Spleen (tissue), 13 donors: ENCODE data around the gene PLA2G4E. TPM values are rescaled to one million over a fixed set of nuclear protein-coding genes. Genes with fewer than 3 reads are reported as not detected.

Experiments
- DNase-seq: peaks from one replicate; pipeline ENCODE4 v3.0.0-alpha.2; 2020
- H3K27ac ChIP-seq, 8 donors: fragments of 200-600 bp; sonication (generic) in 7 of 8; 1 replicate in 4 of 8; 2 replicates in 4 of 8; pipeline versions ENCODE4 v1.5.0 to v1.8.0; 2016 to 2021; ENCODE audit warnings: inconsistent platforms in 4 of 8, mild to moderate bottlenecking in 4 of 8, moderate library complexity in 1 of 8
- H3K27me3 ChIP-seq, 7 donors: fragments of 200-600 bp; sonication (generic) in 6 of 7; replicated peaks in 1 of 7; 1 replicate in 4 of 7; 2 replicates in 3 of 7; pipeline versions ENCODE4 v1.5.0 to v1.8.0; 2016 to 2021; ENCODE audit warnings: inconsistent platforms in 3 of 7, mild to moderate bottlenecking in 1 of 7
- H3K36me3 ChIP-seq, 6 donors: fragments of 200-600 bp; sonication (generic) in 5 of 6; 1 replicate in 4 of 6; 2 replicates in 2 of 6; pipeline versions ENCODE4 v1.5.0 to v1.8.0; 2016 to 2021; ENCODE audit warnings: inconsistent platforms in 2 of 6
- H3K4me1 ChIP-seq, 6 donors: fragments of 200-600 bp; sonication (generic) in 5 of 6; 1 replicate in 3 of 6; 2 replicates in 3 of 6; pipeline versions ENCODE4 v1.5.0 to v1.8.0; 2016 to 2021; ENCODE audit warnings: inconsistent platforms in 3 of 6
- H3K4me3 ChIP-seq, 8 donors: fragments of 200-600 bp; sonication (generic) in 7 of 8; 1 replicate in 4 of 8; 2 replicates in 4 of 8; pipeline versions ENCODE4 v1.5.0 to v1.8.0; 2016 to 2021; ENCODE audit warnings: inconsistent platforms in 4 of 8, mild to moderate bottlenecking in 4 of 8, moderate library complexity in 2 of 8
- H3K9me3 ChIP-seq, 8 donors: fragments of 200-600 bp; sonication (generic) in 7 of 8; 1 replicate in 4 of 8; 2 replicates in 4 of 8; pipeline versions ENCODE4 v1.5.0 to v1.8.0; 2016 to 2021; ENCODE audit warnings: inconsistent platforms in 4 of 8
- CTCF ChIP-seq, 11 experiments: fragments of 200-600 bp in 7 of 11; fragments of 450-650 bp in 4 of 11; sonication (generic) in 4 of 11; IDR thresholded peaks in 8 of 11; conservative IDR thresholded peaks in 3 of 11; 1 replicate in 7 of 11; 2 replicates in 4 of 11; pipeline versions ENCODE4 v1.4.0 to v1.8.0; 2016 to 2021; ENCODE audit warnings: antibody characterized with exemption in 11 of 11, inconsistent platforms in 4 of 11, mild to moderate bottlenecking in 1 of 11
- POLR2A ChIP-seq, 3 donors: fragments of 450-650 bp; IDR thresholded peaks; one replicate each; pipeline ENCODE4 v1.5.1; 2017; ENCODE audit warnings: antibody characterized with exemption in 3 of 3, mild to moderate bottlenecking in 1 of 3
- POLR2AphosphoS5 ChIP-seq, 3 donors: sonication (generic); formaldehyde crosslinking; IDR thresholded peaks; one replicate each; pipeline ENCODE4 v1.5.1; 2017; ENCODE audit warnings: antibody characterized with exemption in 3 of 3
- WGBS, 5 donors: extraction: QIAGEN DNeasy Blood & Tissue Kit in 3 of 5; methylation state at CpG; one replicate each; pipeline versions ENCODE4 v1.1.5 to v1.1.7; 2013 to 2018; 5-methylcytosine and 5-hydroxymethylcytosine counted together
- intact Hi-C: fragments of 100-400 bp; cut with DNase I; formaldehyde crosslinking; loops from one replicate; pipeline ENCODE4 v1.15.0; 2023; ENCODE audit warnings: low total_unique reads
- long read RNA-seq, 2 donors: transcript quantifications; one replicate each; lab custom pipeline, GENCODE V29; 2026
- polyA plus RNA-seq, 3 donors: library from polyadenylated mRNA; stranded (reverse); fragments of 200-250 nt; gene quantifications; one replicate each; pipeline ENCODE4 v1.2.1, GENCODE V29; 2013
- total RNA-seq, 7 donors: library from RNA; depleted of rRNA in 3 of 7; stranded (reverse); fragments of >200 nt in 3 of 7; fragmentation: NEBNext Ultra II Directional in 4 of 7; extraction: Animal tissue kit (Norgen Biotek cat#: 25700) in 4 of 7; gene quantifications; one replicate each; pipeline versions ENCODE4 v1.1.0 to v1.2.1, GENCODE V29; 2016 to 2021
- donor health status: healthy with polysubstance abuse.
- donor health status: DM: no; HTN: no; CAD: no; lungs with moderate emphysema.
- donor health status: DM: no; HTN: no; CAD: no.
- donor health status: Bipolar disorder and iron deficiency.
- donor health status: healthy.
- donor health status: DM: no; HTN: no; CAD: no.
- donor health status: DM: yes; HTN: yes; CAD: no.

The PLA2G4E gene
- total RNA-seq (not detected), polyA plus RNA-seq (not detected)
- long read RNA-seq, donor 1: 0 reads
- long read RNA-seq, donor 2: 0 reads

- H3K4me3 ChIP-seq: no peak within 1 kb of the TSS
- WGBS, 5 donors: 86 to 93% (median 89%) methylated on average over 5 of the region's 5 CpGs
- no peaks in the 10 kb centered on the region for H3K4me1 ChIP-seq
- DNase-seq: peak; percentile 61
- H3K27me3 ChIP-seq: peaks cover 0 to 6% (median 0%) of the 10 kb centered on the region in 7 donors
- no peak for TF ChIP-seq CTCF (IDR thresholded peaks at IDR 0.05 in 8 of 11, conservative IDR thresholded peaks at IDR 0.05 in 3 of 11)
- TF ChIP-seq POLR2AphosphoS5 (IDR thresholded peaks at IDR 0.05): no peak
- TF ChIP-seq POLR2A (IDR thresholded peaks at IDR 0.05): no peak
- H3K9me3 ChIP-seq: peaks cover 0 to 9% (median 0%) of the 10 kb centered on the region in 8 donors
- intact Hi-C loops: no loop called here
- H3K36me3 ChIP-seq: no peaks in the 10 kb centered on the region
- H3K27ac ChIP-seq: no peak within 1 kb of the TSS
Measured at GRCh38 chr15:42020713-42021273, at the start of gene PLA2G4E. PLA2G4E (minus strand) TSS chr15:42021042; CDS start chr15:42021030, 12 bp downstream.

GRCh38 chr15:42070279-42070975 is 49.6 kb upstream of the PLA2G4E start:
- no peaks in the 10 kb centered on the region for H3K36me3 ChIP-seq

GRCh38 chr15:42069496-42070278 is 48.8 kb upstream of the PLA2G4E start:
- Histone ChIP-seq H3K9me3 (peaks cover 0 to 17% (median 10%) of the 10 kb centered on the region in 8 donors), H3K27ac (no peak overlapping the region), H3K36me3 (no peaks in the 10 kb centered on the region), H3K4me3 (no peak overlapping the region), H3K4me1 (no peaks in the 10 kb centered on the region), H3K27me3 (peaks cover 0 to 52% (median 0%) of the 10 kb centered on the region in 7 donors)
- intact Hi-C loops: no loop called here
- 83 to 92% (median 84%) methylated on average over 12 to 17 of the region's 17 CpGs for WGBS, 5 donors
- DNase-seq: no peak
- TF ChIP-seq POLR2A (IDR thresholded peaks at IDR 0.05) (no peak), CTCF (IDR thresholded peaks at IDR 0.05 in 8 of 11, conservative IDR thresholded peaks at IDR 0.05 in 3 of 11) (no peak), POLR2AphosphoS5 (IDR thresholded peaks at IDR 0.05) (no peak)

More at GRCh38 chr15:42070279-42070975, 49.6 kb upstream of the PLA2G4E start:
- Histone ChIP-seq H3K9me3 (peaks cover 0 to 17% (median 10%) of the 10 kb centered on the region in 8 donors), H3K27ac (no peak overlapping the region), H3K27me3 (peaks cover 0 to 46% (median 0%) of the 10 kb centered on the region in 7 donors), H3K4me3 (no peak overlapping the region), H3K4me1 (no peaks in the 10 kb centered on the region)
- TF ChIP-seq CTCF (IDR thresholded peaks at IDR 0.05 in 8 of 11, conservative IDR thresholded peaks at IDR 0.05 in 3 of 11) (no peak), POLR2A (IDR thresholded peaks at IDR 0.05) (no peak), POLR2AphosphoS5 (IDR thresholded peaks at IDR 0.05) (no peak)
- 87 to 97% (median 89%) methylated on average over 11 to 16 of the region's 16 CpGs for WGBS, 5 donors
- no peak for DNase-seq
- intact Hi-C loops: no loop called here
